Right lobe of liver (tissue), 4 donors: ENCODE measurements around the gene IGF2.

Source experiments
- POLR2A ChIP-seq: fragments of 450-650 bp; IDR thresholded peaks from one replicate; pipeline ENCODE4 v1.6.1; 2017; ENCODE audit warnings: antibody characterized with exemption, mild to moderate bottlenecking
- TF ChIP-seq, protein P1 (sequence below), 4 donors: fragments of 200-600 bp in 3 of 4; fragments of 450-650 bp in 1 of 4; IDR thresholded peaks; one replicate each; pipeline versions ENCODE4 v1.5.1 to v1.8.0; 2016 to 2022; ENCODE audit warnings: antibody characterized with exemption in 4 of 4, mild to moderate bottlenecking in 2 of 4
- donor health status: DM: no; HTN: no; CAD: no.
- donor health status: DM: no; HTN: no; CAD: no.
- donor health status: DM: no; HTN: yes; CAD: no.

DNA sequence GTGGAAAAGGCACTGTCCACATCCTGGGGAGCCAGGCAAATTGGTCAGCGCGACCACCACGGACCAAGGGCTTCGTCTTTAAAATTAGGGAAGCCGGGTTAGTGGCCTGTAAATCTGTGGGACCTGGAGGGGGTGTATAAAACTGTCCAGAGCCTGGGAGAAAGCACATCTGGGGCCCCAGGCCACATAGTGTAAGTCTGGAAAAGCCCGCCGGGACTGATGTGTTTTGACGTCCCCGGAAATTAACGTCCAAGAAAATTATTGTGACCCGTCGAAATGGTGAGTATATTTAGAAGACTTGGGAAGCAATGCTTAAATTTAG lies 4.2 kb upstream of the IGF2 start:
- no peak for TF ChIP-seq POLR2A
- TF ChIP-seq, protein P1, sequence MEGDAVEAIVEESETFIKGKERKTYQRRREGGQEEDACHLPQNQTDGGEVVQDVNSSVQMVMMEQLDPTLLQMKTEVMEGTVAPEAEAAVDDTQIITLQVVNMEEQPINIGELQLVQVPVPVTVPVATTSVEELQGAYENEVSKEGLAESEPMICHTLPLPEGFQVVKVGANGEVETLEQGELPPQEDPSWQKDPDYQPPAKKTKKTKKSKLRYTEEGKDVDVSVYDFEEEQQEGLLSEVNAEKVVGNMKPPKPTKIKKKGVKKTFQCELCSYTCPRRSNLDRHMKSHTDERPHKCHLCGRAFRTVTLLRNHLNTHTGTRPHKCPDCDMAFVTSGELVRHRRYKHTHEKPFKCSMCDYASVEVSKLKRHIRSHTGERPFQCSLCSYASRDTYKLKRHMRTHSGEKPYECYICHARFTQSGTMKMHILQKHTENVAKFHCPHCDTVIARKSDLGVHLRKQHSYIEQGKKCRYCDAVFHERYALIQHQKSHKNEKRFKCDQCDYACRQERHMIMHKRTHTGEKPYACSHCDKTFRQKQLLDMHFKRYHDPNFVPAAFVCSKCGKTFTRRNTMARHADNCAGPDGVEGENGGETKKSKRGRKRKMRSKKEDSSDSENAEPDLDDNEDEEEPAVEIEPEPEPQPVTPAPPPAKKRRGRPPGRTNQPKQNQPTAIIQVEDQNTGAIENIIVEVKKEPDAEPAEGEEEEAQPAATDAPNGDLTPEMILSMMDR (IDR thresholded peaks at IDR 0.05) = no peak
